Measurements from ENCODE around the gene C2CD3.
A peak's percentile ranks its signal among the peaks of the same experiment; 100 is the strongest.

The C2CD3 gene

DNA sequence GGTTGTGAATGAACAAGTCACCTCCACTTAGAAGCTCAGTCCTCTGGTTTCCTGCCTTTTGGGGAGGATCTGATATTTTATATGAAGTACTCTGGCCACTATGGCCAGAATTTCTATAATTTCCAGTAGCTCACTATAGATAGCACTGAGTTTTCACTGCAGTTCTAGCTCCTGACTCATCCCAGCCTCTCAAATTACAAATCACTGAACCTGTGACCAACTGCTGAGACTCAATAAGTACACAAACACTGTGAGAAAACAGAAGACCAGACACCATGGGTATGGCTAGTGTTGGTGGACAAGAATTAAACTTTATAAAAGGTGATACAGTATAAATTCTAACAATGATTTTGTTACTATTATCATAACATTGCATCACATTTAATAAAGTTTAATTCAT, 114.9 kb downstream of the C2CD3 start:
- Histone ChIP-seq H3K4me3 (ENCODE audit: insufficient read depth, low read depth, low read length, poor library complexity, severe bottlenecking) (no peak overlapping the region), H3K4me1 (ENCODE audit: control insufficient read depth, insufficient read depth, low read length, poor library complexity, severe bottlenecking) (no peaks in the 10 kb centered on the region), H3K27ac (ENCODE audit: insufficient read depth, low read length, poor library complexity, severe bottlenecking) (no peak overlapping the region), H3K36me3 (ENCODE audit: control insufficient read depth, insufficient read depth, low read length) (no peaks in the 10 kb centered on the region), H3K9me3 (ENCODE audit: control insufficient read depth, low read length) (no peaks in the 10 kb centered on the region), H3K27me3 (replicated peaks; ENCODE audit: control insufficient read depth, insufficient read depth, low read length, poor library complexity, severe bottlenecking) (no peaks in the 10 kb centered on the region)
- no peak for DNase-seq

DNA sequence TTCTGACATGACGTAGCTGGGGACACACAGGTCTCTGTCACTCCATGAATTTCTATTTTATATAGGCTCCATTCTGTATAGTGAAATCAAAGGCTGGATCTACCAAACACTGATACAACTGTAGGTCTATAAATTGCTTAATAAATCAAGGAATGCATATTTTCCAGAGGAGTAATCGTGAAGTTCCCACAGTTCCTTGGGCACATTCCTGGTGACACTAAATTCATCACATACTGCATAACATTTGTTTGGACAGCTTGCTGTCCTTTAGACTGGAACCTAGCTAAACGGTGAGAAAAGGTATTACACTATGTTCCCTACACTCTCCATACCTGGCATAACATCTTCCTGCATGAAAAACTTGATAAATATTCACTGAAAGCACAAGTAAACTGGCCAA, 120.3 kb downstream of the C2CD3 start:
- Histone ChIP-seq H3K27me3 (replicated peaks; ENCODE audit: control insufficient read depth, insufficient read depth, low read length, poor library complexity, severe bottlenecking) (no peaks in the 10 kb centered on the region), H3K9me3 (ENCODE audit: control insufficient read depth, low read length) (no peaks in the 10 kb centered on the region), H3K4me3 (ENCODE audit: insufficient read depth, low read depth, low read length, poor library complexity, severe bottlenecking) (no peak overlapping the region), H3K27ac (ENCODE audit: insufficient read depth, low read length, poor library complexity, severe bottlenecking) (no peak overlapping the region), H3K4me1 (ENCODE audit: control insufficient read depth, insufficient read depth, low read length, poor library complexity, severe bottlenecking) (no peaks in the 10 kb centered on the region), H3K36me3 (ENCODE audit: control insufficient read depth, insufficient read depth, low read length) (peaks cover 5% of the 10 kb centered on the region)
- DNase-seq = no peak

DNA sequence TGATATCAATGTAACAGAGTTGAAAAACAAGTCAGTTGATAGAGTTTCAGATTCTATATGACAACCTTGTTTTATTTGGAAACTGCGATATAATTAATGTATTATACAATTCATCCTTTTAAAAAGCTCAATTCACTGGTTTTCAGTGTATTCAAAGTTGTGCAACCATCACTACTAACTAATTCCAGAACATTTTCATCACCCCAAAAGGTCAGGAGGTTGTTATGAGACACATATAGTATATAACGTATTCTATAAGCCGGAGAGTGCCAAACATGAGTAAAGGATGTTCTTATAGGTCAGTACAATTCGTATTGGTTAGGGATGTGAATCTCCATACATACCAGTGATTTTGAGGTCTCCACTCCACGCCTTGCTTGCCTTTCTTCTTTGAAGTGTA, 121.8 kb downstream of the C2CD3 start:
- DNase-seq = no peak
- H3K4me1 ChIP-seq (ENCODE audit: control insufficient read depth, insufficient read depth, low read length, poor library complexity, severe bottlenecking) = no peaks in the 10 kb centered on the region
- H3K36me3 ChIP-seq (ENCODE audit: control insufficient read depth, insufficient read depth, low read length) = peaks cover 5% of the 10 kb centered on the region

DNA sequence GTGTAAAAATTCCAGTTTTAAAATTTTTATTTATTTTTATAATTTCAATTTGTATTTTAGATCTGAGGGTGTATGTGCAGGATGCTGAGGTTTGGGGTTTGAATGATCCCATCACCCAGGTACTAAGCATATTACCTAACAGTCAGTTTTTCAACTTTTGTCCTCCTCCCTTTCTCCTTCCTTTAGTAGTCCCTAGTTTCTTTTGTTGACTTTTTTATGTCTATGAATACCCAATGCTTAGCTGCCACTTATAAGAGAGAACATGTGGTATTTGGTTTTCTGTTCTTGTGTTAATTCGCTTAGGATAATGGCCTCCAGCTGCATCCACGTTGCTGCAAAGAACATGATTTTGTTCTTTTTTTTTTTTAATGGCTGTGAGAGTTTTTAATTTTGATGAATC, 126.3 kb downstream of the C2CD3 start:
- Histone ChIP-seq H3K36me3 (ENCODE audit: control insufficient read depth, insufficient read depth, low read length) (peaks cover 15% of the 10 kb centered on the region), H3K4me1 (ENCODE audit: control insufficient read depth, insufficient read depth, low read length, poor library complexity, severe bottlenecking) (no peaks in the 10 kb centered on the region), H3K9me3 (ENCODE audit: control insufficient read depth, low read length) (no peaks in the 10 kb centered on the region), H3K27me3 (replicated peaks; ENCODE audit: control insufficient read depth, insufficient read depth, low read length, poor library complexity, severe bottlenecking) (no peaks in the 10 kb centered on the region), H3K4me3 (ENCODE audit: insufficient read depth, low read depth, low read length, poor library complexity, severe bottlenecking) (no peak overlapping the region), H3K27ac (ENCODE audit: insufficient read depth, low read length, poor library complexity, severe bottlenecking) (no peak overlapping the region)
- DNase-seq = no peak

More for the DNA sequence above, 121.8 kb downstream of the C2CD3 start:
- no peak overlapping the region for H3K27ac ChIP-seq (ENCODE audit: insufficient read depth, low read length, poor library complexity, severe bottlenecking)
- H3K9me3 ChIP-seq (ENCODE audit: control insufficient read depth, low read length) = no peaks in the 10 kb centered on the region
- no peak overlapping the region for H3K4me3 ChIP-seq (ENCODE audit: insufficient read depth, low read depth, low read length, poor library complexity, severe bottlenecking)
- no peaks in the 10 kb centered on the region for H3K27me3 ChIP-seq (replicated peaks; ENCODE audit: control insufficient read depth, insufficient read depth, low read length, poor library complexity, severe bottlenecking)

DNA sequence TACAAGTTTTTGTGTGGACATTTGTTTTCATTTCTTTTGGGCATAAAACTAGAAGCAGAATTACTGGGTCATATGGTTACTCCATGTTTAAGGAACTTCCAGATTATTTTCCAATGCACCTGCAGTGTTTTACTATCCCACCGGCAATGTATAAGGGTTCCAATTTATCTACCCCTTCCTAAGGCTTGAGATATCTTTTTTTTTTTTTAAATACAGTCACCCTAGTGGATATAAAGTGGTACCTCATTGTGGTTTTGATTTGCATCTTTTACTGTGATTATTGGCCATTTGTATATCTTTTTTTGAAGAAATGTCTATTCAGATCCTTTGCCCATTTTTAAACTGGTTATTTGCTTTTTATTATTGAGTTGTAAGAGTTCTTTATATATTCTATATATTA, 127.4 kb downstream of the C2CD3 start:
- DNase-seq = no peak
- Histone ChIP-seq H3K9me3 (ENCODE audit: control insufficient read depth, low read length) (no peaks in the 10 kb centered on the region), H3K27ac (ENCODE audit: insufficient read depth, low read length, poor library complexity, severe bottlenecking) (no peak overlapping the region), H3K36me3 (ENCODE audit: control insufficient read depth, insufficient read depth, low read length) (peaks cover 15% of the 10 kb centered on the region), H3K4me3 (ENCODE audit: insufficient read depth, low read depth, low read length, poor library complexity, severe bottlenecking) (no peak overlapping the region), H3K27me3 (replicated peaks; ENCODE audit: control insufficient read depth, insufficient read depth, low read length, poor library complexity, severe bottlenecking) (no peaks in the 10 kb centered on the region), H3K4me1 (ENCODE audit: control insufficient read depth, insufficient read depth, low read length, poor library complexity, severe bottlenecking) (no peaks in the 10 kb centered on the region)

DNA sequence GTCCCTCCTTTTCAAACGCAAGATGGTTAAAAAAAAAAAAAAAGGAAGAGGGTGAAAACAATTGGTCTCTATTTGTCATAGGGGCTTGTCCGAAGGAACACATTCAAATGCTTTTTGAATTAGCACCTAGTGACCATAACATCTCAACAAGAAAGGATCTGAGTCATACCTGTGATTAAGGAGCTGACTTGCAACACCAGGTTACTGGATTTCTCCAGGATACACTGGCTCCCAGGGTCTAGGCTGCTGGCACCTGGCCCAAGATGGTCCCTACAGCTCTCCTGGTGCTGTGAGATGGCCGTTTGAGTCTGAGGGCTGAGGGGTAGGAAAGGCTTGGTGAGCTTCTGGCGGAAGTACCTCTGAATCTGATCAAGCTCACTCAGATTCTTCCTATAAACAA, 133.5 kb downstream of the C2CD3 start:
- Histone ChIP-seq H3K9me3 (ENCODE audit: control insufficient read depth, low read length) (no peaks in the 10 kb centered on the region), H3K27ac (ENCODE audit: insufficient read depth, low read length, poor library complexity, severe bottlenecking) (no peak overlapping the region), H3K27me3 (replicated peaks; ENCODE audit: control insufficient read depth, insufficient read depth, low read length, poor library complexity, severe bottlenecking) (no peaks in the 10 kb centered on the region), H3K36me3 (ENCODE audit: control insufficient read depth, insufficient read depth, low read length) (peaks cover 35% of the 10 kb centered on the region), H3K4me3 (ENCODE audit: insufficient read depth, low read depth, low read length, poor library complexity, severe bottlenecking) (no peak overlapping the region), H3K4me1 (ENCODE audit: control insufficient read depth, insufficient read depth, low read length, poor library complexity, severe bottlenecking) (no peaks in the 10 kb centered on the region)
- DNase-seq = no peak

DNA sequence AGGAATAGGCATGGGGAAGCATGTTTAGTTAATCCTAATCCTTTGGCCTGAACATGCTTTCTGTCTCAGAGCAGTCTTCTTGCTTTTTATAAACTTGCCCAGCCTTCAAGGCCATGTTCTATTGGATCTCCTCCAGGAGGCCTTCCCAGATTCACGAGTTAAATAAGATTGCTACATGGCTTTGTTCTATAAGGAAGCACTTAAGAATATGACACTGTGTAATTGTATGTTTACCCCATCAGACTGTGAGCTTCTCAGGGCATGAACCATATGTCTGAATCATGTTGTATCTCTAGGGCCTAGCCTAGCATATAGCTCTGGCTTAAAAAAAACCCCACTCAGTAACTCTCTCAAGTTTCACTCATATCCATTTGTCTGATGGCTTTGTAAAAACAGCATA, 135.5 kb downstream of the C2CD3 start:
- Histone ChIP-seq H3K36me3 (ENCODE audit: control insufficient read depth, insufficient read depth, low read length) (peaks cover 24% of the 10 kb centered on the region), H3K9me3 (ENCODE audit: control insufficient read depth, low read length) (no peaks in the 10 kb centered on the region), H3K4me3 (ENCODE audit: insufficient read depth, low read depth, low read length, poor library complexity, severe bottlenecking) (no peak overlapping the region), H3K27me3 (replicated peaks; ENCODE audit: control insufficient read depth, insufficient read depth, low read length, poor library complexity, severe bottlenecking) (no peaks in the 10 kb centered on the region), H3K27ac (ENCODE audit: insufficient read depth, low read length, poor library complexity, severe bottlenecking) (no peak overlapping the region), H3K4me1 (ENCODE audit: control insufficient read depth, insufficient read depth, low read length, poor library complexity, severe bottlenecking) (peaks cover 4% of the 10 kb centered on the region)
- DNase-seq = no peak

DNA sequence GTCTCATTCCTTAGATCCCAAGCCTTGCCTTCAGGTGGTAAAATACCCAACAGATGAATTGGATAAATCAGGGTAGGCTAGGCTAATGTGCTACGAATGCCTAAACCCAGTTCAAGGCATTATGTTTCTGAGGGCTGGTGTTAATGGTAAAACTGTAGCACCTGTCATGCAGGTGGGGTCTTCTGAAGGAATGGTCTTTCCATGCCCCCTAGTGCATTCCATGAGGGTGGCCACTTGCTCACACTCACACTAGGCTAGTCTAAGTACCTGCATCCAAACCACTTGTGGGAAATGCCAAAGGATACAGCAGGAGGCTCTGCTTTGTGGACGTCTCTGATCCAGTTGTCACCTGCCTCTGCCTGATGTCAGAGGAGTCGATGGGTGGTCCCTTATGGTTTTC, 137.8 kb downstream of the C2CD3 start:
- H3K9me3 ChIP-seq (ENCODE audit: control insufficient read depth, low read length) = no peaks in the 10 kb centered on the region
- no peaks in the 10 kb centered on the region for H3K27me3 ChIP-seq (replicated peaks; ENCODE audit: control insufficient read depth, insufficient read depth, low read length, poor library complexity, severe bottlenecking)
- peaks cover 24% of the 10 kb centered on the region for H3K36me3 ChIP-seq (ENCODE audit: control insufficient read depth, insufficient read depth, low read length)
- H3K27ac ChIP-seq (ENCODE audit: insufficient read depth, low read length, poor library complexity, severe bottlenecking) = no peak overlapping the region
- H3K4me3 ChIP-seq (ENCODE audit: insufficient read depth, low read depth, low read length, poor library complexity, severe bottlenecking) = no peak overlapping the region
- no peak for DNase-seq
- peaks cover 4% of the 10 kb centered on the region for H3K4me1 ChIP-seq (ENCODE audit: control insufficient read depth, insufficient read depth, low read length, poor library complexity, severe bottlenecking)

DNA sequence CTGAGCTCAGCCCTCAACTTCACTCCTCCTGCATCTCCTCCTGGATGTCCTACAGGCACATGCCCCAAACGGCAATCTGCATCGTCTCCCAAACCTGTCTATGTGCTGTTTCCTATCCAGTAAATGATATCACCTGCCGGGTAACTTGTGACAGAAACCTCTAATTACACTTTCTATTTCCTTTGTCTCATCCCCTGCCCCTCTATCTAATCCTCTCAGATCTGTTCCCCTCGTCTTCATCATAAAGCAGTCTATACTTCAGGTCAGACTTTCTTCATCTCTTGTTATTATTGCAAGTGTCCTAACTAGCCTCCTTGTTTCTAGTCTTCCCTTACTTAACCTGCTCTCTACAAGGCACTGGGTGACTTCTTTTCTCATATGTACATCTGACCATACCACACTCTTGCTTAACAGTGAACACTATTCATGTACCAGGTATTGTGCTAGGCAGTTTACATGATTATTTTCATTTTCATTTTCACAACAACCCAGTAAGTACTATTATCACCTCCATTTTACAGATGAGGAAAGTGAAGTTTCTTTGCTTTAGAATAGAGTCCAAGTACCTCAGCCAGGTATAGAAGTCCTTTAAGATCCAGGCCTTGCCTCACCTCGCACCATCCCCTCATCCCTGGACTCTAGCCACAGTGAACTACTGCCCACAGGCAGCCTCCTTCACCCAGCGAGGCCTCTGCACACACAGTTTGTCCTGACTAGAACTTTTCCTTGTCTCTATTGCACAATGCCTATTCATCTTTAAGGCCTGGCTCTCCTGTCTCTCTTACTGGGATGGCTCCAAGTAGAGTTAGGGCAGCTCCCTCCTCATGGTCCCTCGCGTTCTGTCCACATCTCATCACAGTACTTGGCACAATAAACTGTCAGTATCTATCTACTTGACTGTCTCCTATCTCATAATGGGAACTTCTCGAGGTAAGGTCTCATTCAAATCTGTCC, 139.8 kb downstream of the C2CD3 start:
- Histone ChIP-seq H3K4me1 (ENCODE audit: control insufficient read depth, insufficient read depth, low read length, poor library complexity, severe bottlenecking) (peaks cover 4% of the 10 kb centered on the region), H3K9me3 (ENCODE audit: control insufficient read depth, low read length) (no peaks in the 10 kb centered on the region), H3K36me3 (ENCODE audit: control insufficient read depth, insufficient read depth, low read length) (peaks cover 16% of the 10 kb centered on the region), H3K4me3 (ENCODE audit: insufficient read depth, low read depth, low read length, poor library complexity, severe bottlenecking) (no peak overlapping the region), H3K27ac (ENCODE audit: insufficient read depth, low read length, poor library complexity, severe bottlenecking) (peak overlapping the region; percentile 40), H3K27me3 (replicated peaks; ENCODE audit: control insufficient read depth, insufficient read depth, low read length, poor library complexity, severe bottlenecking) (no peaks in the 10 kb centered on the region)
- DNase-seq = no peak

DNA sequence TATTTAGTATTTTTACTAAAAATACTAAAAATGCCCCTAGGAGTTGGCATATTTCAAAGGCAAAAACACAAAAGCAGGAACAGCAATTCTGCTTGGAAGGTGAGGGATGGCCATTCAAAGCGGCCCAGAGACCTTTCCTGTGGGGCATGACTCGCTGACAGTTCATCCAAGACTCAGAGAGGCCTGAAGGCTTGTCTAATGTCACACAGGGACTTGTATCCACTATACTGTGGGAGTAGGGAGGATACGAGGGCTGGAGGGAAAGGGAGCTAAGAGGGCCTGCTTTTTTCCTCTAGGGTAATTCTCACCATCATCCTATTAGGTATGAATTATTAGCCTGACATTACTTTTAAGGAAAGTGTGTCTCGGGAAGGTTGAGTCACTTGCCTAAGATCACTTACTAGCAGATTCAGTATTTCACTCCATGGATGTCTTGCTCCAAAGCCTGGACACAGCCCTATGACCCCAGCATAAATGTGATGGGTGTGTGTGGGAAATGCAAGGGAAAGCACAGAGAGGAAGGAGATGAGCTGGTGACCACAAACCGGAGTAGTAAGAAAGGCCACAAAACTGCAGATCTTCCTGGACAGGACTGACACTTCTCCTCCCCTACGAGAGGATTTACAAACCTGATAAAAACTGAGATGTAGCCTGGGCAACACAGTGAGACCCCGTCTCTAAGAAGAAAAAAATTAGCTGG, 145.2 kb downstream of the C2CD3 start:
- DNase-seq = no peak
- H3K27ac ChIP-seq (ENCODE audit: insufficient read depth, low read length, poor library complexity, severe bottlenecking) = no peak overlapping the region
- no peaks in the 10 kb centered on the region for H3K36me3 ChIP-seq (ENCODE audit: control insufficient read depth, insufficient read depth, low read length)
- H3K4me1 ChIP-seq (ENCODE audit: control insufficient read depth, insufficient read depth, low read length, poor library complexity, severe bottlenecking) = peaks cover 11% of the 10 kb centered on the region
- H3K9me3 ChIP-seq (ENCODE audit: control insufficient read depth, low read length) = no peaks in the 10 kb centered on the region
- H3K27me3 ChIP-seq (replicated peaks; ENCODE audit: control insufficient read depth, insufficient read depth, low read length, poor library complexity, severe bottlenecking) = no peaks in the 10 kb centered on the region
- no peak overlapping the region for H3K4me3 ChIP-seq (ENCODE audit: insufficient read depth, low read depth, low read length, poor library complexity, severe bottlenecking)
